Measurements from ENCODE around the gene ANXA1.

DNA sequence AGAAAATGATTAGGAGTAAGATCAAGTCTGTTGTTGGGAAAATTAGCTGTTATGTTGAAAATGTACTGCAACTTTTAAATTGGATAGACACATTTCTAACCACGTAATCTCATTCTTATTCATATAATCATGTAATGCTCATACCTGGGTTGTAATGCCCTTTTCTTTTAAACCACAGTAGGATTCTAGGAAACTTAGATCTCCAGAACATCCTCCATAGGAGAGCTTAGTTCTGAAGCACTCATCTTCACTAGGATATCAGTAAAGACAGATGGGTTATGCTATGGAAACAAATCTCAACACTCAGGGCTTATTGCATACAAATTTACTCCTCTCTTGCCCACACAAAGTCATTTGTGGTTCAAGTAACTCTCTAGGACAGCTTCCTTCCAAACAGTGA, 34.8 kb upstream of the ANXA1 start:
- TF ChIP-seq POLR2A (IDR thresholded peaks at IDR 0.05; ENCODE audit: low read length) (no peak), GATA1 (IDR thresholded peaks at IDR 0.05; ENCODE audit: low read depth, low read length) (no peak)
